ENCODE measurements around the gene RC3H1.

The RC3H1 gene

GRCh38 chr1:173886746-173887611 is 135.2 kb downstream of the RC3H1 start:
- DNase-seq (ENCODE audit: low read depth in 3 of 3, low spot score in 1 of 3), result no peak

- DNase-seq (ENCODE audit: low read depth in 3 of 3, low spot score in 1 of 3), result no peak
These were observed 137.5 kb downstream of the RC3H1 start for GRCh38 chr1:173884701-173885100.
